SK-N-SH treated with all-trans-retinoic acid at 6 μM for 48 hours (cell line): ENCODE measurements around the gene USP22.

Source experiments
- ARNTL ChIP-seq: fragments of 450-650 bp; formaldehyde crosslinking; IDR thresholded peaks from 2 replicates; pipeline ENCODE4 v1.5.0; 2020; ENCODE audit warnings: low read depth, mild to moderate bottlenecking, moderate library complexity, borderline replicate concordance
- CREB5 ChIP-seq: fragments of 250-450 bp; sonication (Bioruptor Pico); IDR thresholded peaks from 2 replicates; pipeline ENCODE4 v1.5.1; 2020; ENCODE audit warnings: low read depth, mild to moderate bottlenecking, moderate library complexity
- ESRRG ChIP-seq: fragments of 250-450 bp; sonication (Bioruptor Pico); IDR thresholded peaks from 2 replicates; pipeline ENCODE4 v1.6.1; 2021; ENCODE audit warnings: mild to moderate bottlenecking
- ISL1 ChIP-seq: fragments of 250-450 bp; sonication (Bioruptor Pico); IDR thresholded peaks from 2 replicates; pipeline ENCODE4 v2.1.2; 2022; ENCODE audit warnings: mild to moderate bottlenecking, moderate library complexity
- OSR1 ChIP-seq: fragments of 250-450 bp; sonication (Bioruptor Pico); IDR thresholded peaks from 2 replicates; pipeline ENCODE4 v1.8.0; 2022; ENCODE audit warnings: moderate library complexity, mild to moderate bottlenecking, inconsistent platforms
- RARB ChIP-seq: fragments of 250-450 bp; sonication (Bioruptor Pico); IDR thresholded peaks from 2 replicates; pipeline ENCODE4 v1.8.0; 2021; ENCODE audit warnings: mild to moderate bottlenecking, moderate library complexity
- SNAI2 ChIP-seq: fragments of 250-450 bp; sonication (Bioruptor Pico); IDR thresholded peaks from 2 replicates; pipeline ENCODE4 v1.5.0; 2020; ENCODE audit warnings: mild to moderate bottlenecking, moderate library complexity
- TOX ChIP-seq: fragments of 250-450 bp; sonication (Bioruptor Pico); IDR thresholded peaks from 2 replicates; pipeline ENCODE4 v1.8.0; 2021; ENCODE audit warnings: mild to moderate bottlenecking, moderate library complexity, borderline replicate concordance
- ZFP3 ChIP-seq: fragments of 250-450 bp; sonication (Bioruptor Pico); IDR thresholded peaks from 2 replicates; pipeline ENCODE4 v1.5.0; 2020; ENCODE audit warnings: mild to moderate bottlenecking, moderate library complexity
- ZFP30 ChIP-seq: fragments of 450-650 bp; formaldehyde crosslinking; IDR thresholded peaks from 2 replicates; pipeline ENCODE4 v1.5.0; 2022; ENCODE audit warnings: mild to moderate bottlenecking, moderate library complexity
- ZNF565 ChIP-seq: fragments of 450-650 bp; formaldehyde crosslinking; conservative IDR thresholded peaks from 2 replicates; pipeline ENCODE4 v1.5.0; 2020; ENCODE audit warnings: low read depth, mild to moderate bottlenecking, moderate library complexity
- ZNF8 ChIP-seq: fragments of 450-650 bp; formaldehyde crosslinking; IDR thresholded peaks from 2 replicates; pipeline ENCODE4 v1.5.0; 2020; ENCODE audit warnings: mild to moderate bottlenecking, moderate library complexity
- TF ChIP-seq, protein P1 (sequence below): fragments of 250-450 bp; sonication (Bioruptor Pico); IDR thresholded peaks from 2 replicates; pipeline ENCODE4 v1.8.0; 2020; ENCODE audit warnings: mild to moderate bottlenecking, moderate library complexity, borderline replicate concordance

DNA sequence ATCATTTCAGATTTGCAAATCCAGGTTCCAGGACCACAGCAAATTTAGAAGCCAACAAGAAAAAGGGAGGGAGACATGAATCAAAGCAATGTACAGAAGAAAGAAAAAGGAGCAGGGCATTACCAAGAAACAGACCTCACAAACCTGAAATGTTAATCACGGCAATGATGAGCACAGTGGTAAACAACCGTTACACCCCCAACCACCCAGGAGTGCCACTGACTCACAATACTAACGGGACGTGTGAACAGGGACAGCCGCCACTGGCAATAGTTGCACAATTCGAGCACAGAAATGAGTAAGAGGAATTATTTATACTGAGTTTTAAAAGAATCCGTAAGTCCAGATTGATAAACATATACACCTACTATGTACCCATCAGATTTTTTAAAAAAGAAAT is 13.8 kb downstream of the USP22 start:
- TF ChIP-seq, protein P1, sequence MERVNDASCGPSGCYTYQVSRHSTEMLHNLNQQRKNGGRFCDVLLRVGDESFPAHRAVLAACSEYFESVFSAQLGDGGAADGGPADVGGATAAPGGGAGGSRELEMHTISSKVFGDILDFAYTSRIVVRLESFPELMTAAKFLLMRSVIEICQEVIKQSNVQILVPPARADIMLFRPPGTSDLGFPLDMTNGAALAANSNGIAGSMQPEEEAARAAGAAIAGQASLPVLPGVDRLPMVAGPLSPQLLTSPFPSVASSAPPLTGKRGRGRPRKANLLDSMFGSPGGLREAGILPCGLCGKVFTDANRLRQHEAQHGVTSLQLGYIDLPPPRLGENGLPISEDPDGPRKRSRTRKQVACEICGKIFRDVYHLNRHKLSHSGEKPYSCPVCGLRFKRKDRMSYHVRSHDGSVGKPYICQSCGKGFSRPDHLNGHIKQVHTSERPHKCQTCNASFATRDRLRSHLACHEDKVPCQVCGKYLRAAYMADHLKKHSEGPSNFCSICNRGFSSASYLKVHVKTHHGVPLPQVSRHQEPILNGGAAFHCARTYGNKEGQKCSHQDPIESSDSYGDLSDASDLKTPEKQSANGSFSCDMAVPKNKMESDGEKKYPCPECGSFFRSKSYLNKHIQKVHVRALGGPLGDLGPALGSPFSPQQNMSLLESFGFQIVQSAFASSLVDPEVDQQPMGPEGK (CRISPR knock-in tag): no peak
- no peak for TF ChIP-seq OSR1 (CRISPR knock-in tag)
- no peak for TF ChIP-seq CREB5 (CRISPR knock-in tag)
- no peak for TF ChIP-seq ZNF565 (CRISPR knock-in tag)
- TF ChIP-seq ZFP3 (CRISPR knock-in tag): no peak
- TF ChIP-seq SNAI2 (CRISPR knock-in tag): no peak
- TF ChIP-seq ISL1 (CRISPR knock-in tag): no peak
- no peak for TF ChIP-seq ESRRG (CRISPR knock-in tag)
- no peak for TF ChIP-seq RARB (CRISPR knock-in tag)
- TF ChIP-seq TOX: no peak
- no peak for TF ChIP-seq ZNF8 (CRISPR knock-in tag)
- TF ChIP-seq ZFP30 (CRISPR knock-in tag): no peak
- TF ChIP-seq ARNTL (CRISPR knock-in tag): no peak
